ENCODE data around the gene GALNT15.

Gene GALNT15

DNA sequence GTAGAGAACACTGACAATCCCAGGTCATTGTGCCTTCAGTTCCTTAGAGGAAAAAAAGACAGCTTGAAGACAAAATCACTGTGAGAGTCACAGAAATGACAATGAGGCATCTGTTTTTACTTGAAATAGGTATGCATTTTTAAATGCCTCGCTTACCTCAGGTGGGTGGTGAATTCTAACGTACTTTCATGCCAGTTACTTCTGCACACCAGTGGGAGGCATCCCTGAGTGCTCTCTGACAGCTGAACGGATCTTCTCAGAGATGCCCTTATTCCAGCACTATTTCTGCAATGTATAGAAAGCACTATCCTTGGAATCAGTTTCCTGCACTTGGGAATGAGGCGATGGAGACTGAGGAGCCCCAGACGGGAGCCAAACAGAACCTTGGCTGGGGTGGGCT, 74.1 kb downstream of the GALNT15 start:
- no peak overlapping the region for H3K9ac ChIP-seq (ENCODE audit: low read length)
- H3K36me3 ChIP-seq (ENCODE audit: insufficient read depth, low read length): no peaks in the 10 kb centered on the region
- H4K20me1 ChIP-seq (ENCODE audit: insufficient read depth, low read length): no peaks in the 10 kb centered on the region
- H3K9me3 ChIP-seq (ENCODE audit: low read length): no peaks in the 10 kb centered on the region
- H3K27ac ChIP-seq (ENCODE audit: low read depth, low read length, poor library complexity, severe bottlenecking): no peak overlapping the region
- H3K9me2 ChIP-seq (ENCODE audit: low read depth, low read length): no peaks in the 10 kb centered on the region
- H3K4me3 ChIP-seq (ENCODE audit: low read depth, low read length, poor library complexity, severe bottlenecking): no peak overlapping the region
- TF ChIP-seq, protein P1, sequence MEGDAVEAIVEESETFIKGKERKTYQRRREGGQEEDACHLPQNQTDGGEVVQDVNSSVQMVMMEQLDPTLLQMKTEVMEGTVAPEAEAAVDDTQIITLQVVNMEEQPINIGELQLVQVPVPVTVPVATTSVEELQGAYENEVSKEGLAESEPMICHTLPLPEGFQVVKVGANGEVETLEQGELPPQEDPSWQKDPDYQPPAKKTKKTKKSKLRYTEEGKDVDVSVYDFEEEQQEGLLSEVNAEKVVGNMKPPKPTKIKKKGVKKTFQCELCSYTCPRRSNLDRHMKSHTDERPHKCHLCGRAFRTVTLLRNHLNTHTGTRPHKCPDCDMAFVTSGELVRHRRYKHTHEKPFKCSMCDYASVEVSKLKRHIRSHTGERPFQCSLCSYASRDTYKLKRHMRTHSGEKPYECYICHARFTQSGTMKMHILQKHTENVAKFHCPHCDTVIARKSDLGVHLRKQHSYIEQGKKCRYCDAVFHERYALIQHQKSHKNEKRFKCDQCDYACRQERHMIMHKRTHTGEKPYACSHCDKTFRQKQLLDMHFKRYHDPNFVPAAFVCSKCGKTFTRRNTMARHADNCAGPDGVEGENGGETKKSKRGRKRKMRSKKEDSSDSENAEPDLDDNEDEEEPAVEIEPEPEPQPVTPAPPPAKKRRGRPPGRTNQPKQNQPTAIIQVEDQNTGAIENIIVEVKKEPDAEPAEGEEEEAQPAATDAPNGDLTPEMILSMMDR (IDR thresholded peaks at IDR 0.05; ENCODE audit: low read length): no peak
- H3K4me2 ChIP-seq (ENCODE audit: low read length): no peak overlapping the region
- no peaks in the 10 kb centered on the region for H3K79me2 ChIP-seq (ENCODE audit: insufficient read depth, low read length)
- no peak overlapping the region for H2AFZ ChIP-seq (ENCODE audit: low read length)
- H3K27me3 ChIP-seq (ENCODE audit: insufficient read depth, low read length): no peaks in the 10 kb centered on the region
- H3K4me1 ChIP-seq (ENCODE audit: insufficient read depth, low read length, severe bottlenecking): peaks cover 9% of the 10 kb centered on the region
- H3F3A ChIP-seq (ENCODE audit: insufficient read depth, low read length): no peaks in the 10 kb centered on the region

DNA sequence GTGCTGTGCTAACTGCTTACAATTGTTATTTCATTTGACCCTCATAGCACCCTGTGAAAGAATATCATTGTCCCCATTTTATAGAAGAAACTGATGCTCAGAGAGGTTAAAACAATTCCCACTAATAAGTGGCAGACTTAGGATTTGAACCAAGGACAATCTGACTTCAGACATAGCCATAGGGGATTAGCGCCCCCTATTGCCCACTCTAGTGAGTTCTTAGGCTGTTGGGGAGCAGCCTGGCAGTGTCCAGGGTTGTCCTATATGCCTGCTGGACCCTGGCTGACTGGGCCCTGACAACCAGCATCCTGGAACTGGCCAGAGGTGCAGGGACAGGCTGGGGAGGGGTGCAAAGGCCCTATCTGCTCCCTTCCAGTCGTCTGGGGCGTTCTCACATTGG, 74.9 kb downstream of the GALNT15 start:
- Histone ChIP-seq H3K79me2 (ENCODE audit: insufficient read depth, low read length) (no peaks in the 10 kb centered on the region), H3K9me3 (ENCODE audit: low read length) (no peaks in the 10 kb centered on the region), H3K4me1 (ENCODE audit: insufficient read depth, low read length, severe bottlenecking) (peaks cover 9% of the 10 kb centered on the region), H4K20me1 (ENCODE audit: insufficient read depth, low read length) (no peaks in the 10 kb centered on the region), H3K9me2 (ENCODE audit: low read depth, low read length) (no peaks in the 10 kb centered on the region), H3K4me3 (ENCODE audit: low read depth, low read length, poor library complexity, severe bottlenecking) (no peak overlapping the region), H3K36me3 (ENCODE audit: insufficient read depth, low read length) (no peaks in the 10 kb centered on the region), H3K27ac (ENCODE audit: low read depth, low read length, poor library complexity, severe bottlenecking) (no peak overlapping the region), H3K9ac (ENCODE audit: low read length) (no peak overlapping the region), H2AFZ (ENCODE audit: low read length) (no peak overlapping the region), H3K27me3 (ENCODE audit: insufficient read depth, low read length) (no peaks in the 10 kb centered on the region), H3F3A (ENCODE audit: insufficient read depth, low read length) (no peaks in the 10 kb centered on the region), H3K4me2 (ENCODE audit: low read length) (no peak overlapping the region)
- TF ChIP-seq, protein P1 (IDR thresholded peaks at IDR 0.05; ENCODE audit: low read length): peak; percentile 65
- no peak for TF ChIP-seq EZH2 (IDR thresholded peaks at IDR 0.05; ENCODE audit: borderline replicate concordance, low read length)

DNA sequence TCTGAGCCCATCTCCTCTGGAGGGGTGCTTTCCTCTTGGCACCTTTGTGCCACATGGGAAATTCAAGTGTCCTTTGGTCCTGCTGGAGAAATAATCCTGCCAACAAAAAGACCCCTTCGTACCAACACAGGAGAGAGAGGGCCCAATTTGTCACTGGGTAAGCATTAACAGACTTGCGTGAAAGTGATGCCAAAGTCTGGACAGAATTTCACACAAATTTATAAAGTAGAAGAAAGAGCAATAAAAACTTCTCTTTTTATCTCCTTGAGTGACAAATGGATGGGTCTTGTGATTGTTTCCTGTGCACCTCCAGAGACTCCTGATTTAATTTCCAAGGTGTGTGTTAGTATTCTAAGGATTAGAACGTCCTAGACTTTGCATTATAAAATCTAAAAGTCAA, 75.4 kb downstream of the GALNT15 start:
- Histone ChIP-seq H3K9ac (ENCODE audit: low read length) (no peak overlapping the region), H2AFZ (ENCODE audit: low read length) (no peak overlapping the region), H3K79me2 (ENCODE audit: insufficient read depth, low read length) (no peaks in the 10 kb centered on the region), H3F3A (ENCODE audit: insufficient read depth, low read length) (no peaks in the 10 kb centered on the region), H3K27me3 (ENCODE audit: insufficient read depth, low read length) (no peaks in the 10 kb centered on the region), H3K4me3 (ENCODE audit: low read depth, low read length, poor library complexity, severe bottlenecking) (no peak overlapping the region), H3K9me3 (ENCODE audit: low read length) (no peaks in the 10 kb centered on the region), H3K36me3 (ENCODE audit: insufficient read depth, low read length) (no peaks in the 10 kb centered on the region), H3K4me2 (ENCODE audit: low read length) (no peak overlapping the region), H4K20me1 (ENCODE audit: insufficient read depth, low read length) (no peaks in the 10 kb centered on the region), H3K9me2 (ENCODE audit: low read depth, low read length) (no peaks in the 10 kb centered on the region), H3K4me1 (ENCODE audit: insufficient read depth, low read length, severe bottlenecking) (peaks cover 9% of the 10 kb centered on the region), H3K27ac (ENCODE audit: low read depth, low read length, poor library complexity, severe bottlenecking) (no peak overlapping the region)
- no peak for TF ChIP-seq EZH2 (IDR thresholded peaks at IDR 0.05; ENCODE audit: borderline replicate concordance, low read length)
- TF ChIP-seq, protein P1 (IDR thresholded peaks at IDR 0.05; ENCODE audit: low read length): no peak
